GM18505 (cell line): ENCODE results near the gene STRIP2.
"Not testable (repeated sequence)": the region's sequence is repeated elsewhere in the genome, so short reads cannot be mapped to it uniquely, and the experiment has no call there.

Experiments used
- ATAC-seq: cut with Tn5 transposase; IDR thresholded peaks from one replicate; pipeline ENCODE4 v1.9.1; 2021; ENCODE audit not compliant: unreplicated experiment
- POLR2A ChIP-seq: IDR thresholded peaks from 4 replicates; pipeline ENCODE4 v1.6.1; 2011; ENCODE audit warnings: borderline replicate concordance; ENCODE audit not compliant: insufficient read depth, insufficient read length; ENCODE audit errors: extremely low read depth

The STRIP2 gene

GRCh38 chr7:129470411-129470810, 36.2 kb downstream of the STRIP2 start:
- TF ChIP-seq POLR2A, result no peak
- ATAC-seq, result no peak

- TF ChIP-seq POLR2A, result no peak
- ATAC-seq, result no peak
These were observed 37.2 kb downstream of the STRIP2 start for GRCh38 chr7:129471402-129471827.

GRCh38 chr7:129475931-129476330, 41.7 kb downstream of the STRIP2 start:
- ATAC-seq, result not testable (repeated sequence)

- ATAC-seq, result not testable (repeated sequence)
These were observed 42.2 kb downstream of the STRIP2 start for GRCh38 chr7:129476398-129476797.

- no peak for TF ChIP-seq POLR2A
- ATAC-seq, result no peak
These were observed 45.6 kb downstream of the STRIP2 start for GRCh38 chr7:129479831-129480230.

GRCh38 chr7:129480674-129481363, 46.6 kb downstream of the STRIP2 start:
- no peak for ATAC-seq
- TF ChIP-seq POLR2A, result no peak

GRCh38 chr7:129481376-129481775, 47.1 kb downstream of the STRIP2 start:
- ATAC-seq, result not testable (repeated sequence)

- ATAC-seq, result no peak
- TF ChIP-seq POLR2A, result no peak
These were observed 48.5 kb downstream of the STRIP2 start for GRCh38 chr7:129482781-129483180.

- TF ChIP-seq POLR2A, result no peak
- no peak for ATAC-seq
These were observed 55.3 kb downstream of the STRIP2 start for GRCh38 chr7:129489491-129489890.

- TF ChIP-seq POLR2A, result no peak
- ATAC-seq, result no peak
These were observed 58.2 kb downstream of the STRIP2 start for GRCh38 chr7:129492391-129492790.

- TF ChIP-seq POLR2A, result no peak
- no peak for ATAC-seq
These were observed 59.3 kb downstream of the STRIP2 start for GRCh38 chr7:129493555-129493954.

GRCh38 chr7:129494041-129494440, 59.8 kb downstream of the STRIP2 start:
- ATAC-seq, result peak; percentile 68
- no peak for TF ChIP-seq POLR2A

- TF ChIP-seq POLR2A, result no peak
These were observed 61.8 kb downstream of the STRIP2 start for GRCh38 chr7:129495987-129496386.

GRCh38 chr7:129496653-129497052, 62.4 kb downstream of the STRIP2 start:
- TF ChIP-seq POLR2A, result no peak

More at GRCh38 chr7:129495987-129496386, 61.8 kb downstream of the STRIP2 start:
- ATAC-seq, result no peak

GRCh38 chr7:129497156-129497555, 62.9 kb downstream of the STRIP2 start:
- TF ChIP-seq POLR2A, result no peak
- ATAC-seq, result no peak

More at GRCh38 chr7:129496653-129497052, 62.4 kb downstream of the STRIP2 start:
- ATAC-seq, result no peak
